ENCODE measurements around the gene RIPPLY3. TPM values are rescaled to one million over a fixed set of nuclear protein-coding genes. Genes with fewer than 3 reads are reported as not detected.
"Not testable (repeated sequence)": the region's sequence is repeated elsewhere in the genome, so short reads cannot be mapped to it uniquely, and the experiment has no call there.

RIPPLY3 gene
- total and polyA plus RNA-seq, 4 donors = 0.39 to 0.68 (median 0.44) TPM; not detected in 1

GRCh38 chr21:37034394-37034793, 27.9 kb downstream of the RIPPLY3 start:
- H3K27ac ChIP-seq (ENCODE audit: low read depth, low read length); H3K27me3 ChIP-seq (ENCODE audit: control insufficient read depth, insufficient read depth, low read length); H3K4me1 ChIP-seq (ENCODE audit: control insufficient read depth, insufficient read depth, low read length); DNase-seq (ENCODE audit: low read depth in 4 of 6, low spot score in 6 of 6); H3K9me3 ChIP-seq (ENCODE audit: control insufficient read depth, insufficient read depth, low read length); H3K4me3 ChIP-seq (ENCODE audit: low read depth, low read length); H3K36me3 ChIP-seq (ENCODE audit: control insufficient read depth, insufficient read depth, low read length): not testable (repeated sequence)
- WGBS (ENCODE audit: insufficient coverage) = no CpG with 5 or more reads among the region's 4 CpGs

GRCh38 chr21:37036177-37036576, 29.7 kb downstream of the RIPPLY3 start:
- Histone ChIP-seq H3K27ac (ENCODE audit: low read depth, low read length) (no peak overlapping the region), H3K36me3 (ENCODE audit: control insufficient read depth, insufficient read depth, low read length) (no peaks in the 10 kb centered on the region), H3K4me3 (ENCODE audit: low read depth, low read length) (no peak overlapping the region), H3K9me3 (ENCODE audit: control insufficient read depth, insufficient read depth, low read length) (no peaks in the 10 kb centered on the region), H3K27me3 (ENCODE audit: control insufficient read depth, insufficient read depth, low read length) (no peaks in the 10 kb centered on the region), H3K4me1 (ENCODE audit: control insufficient read depth, insufficient read depth, low read length) (no peaks in the 10 kb centered on the region)
- DNase-seq (ENCODE audit: low read depth in 4 of 6, low spot score in 6 of 6) = no peak
- WGBS (ENCODE audit: insufficient coverage) = no CpG with 5 or more reads among the region's 4 CpGs

- 35% methylated on average over 2 of the region's 9 CpGs for WGBS (ENCODE audit: insufficient coverage)
- no peaks in the 10 kb centered on the region for H3K27me3 ChIP-seq (ENCODE audit: control insufficient read depth, insufficient read depth, low read length)
- no peak overlapping the region for H3K27ac ChIP-seq (ENCODE audit: low read depth, low read length)
- H3K9me3 ChIP-seq (ENCODE audit: control insufficient read depth, insufficient read depth, low read length) = no peaks in the 10 kb centered on the region
- DNase-seq (ENCODE audit: low read depth in 4 of 6, low spot score in 6 of 6) = no peak
- H3K36me3 ChIP-seq (ENCODE audit: control insufficient read depth, insufficient read depth, low read length) = no peaks in the 10 kb centered on the region
- H3K4me3 ChIP-seq (ENCODE audit: low read depth, low read length) = no peak overlapping the region
- no peaks in the 10 kb centered on the region for H3K4me1 ChIP-seq (ENCODE audit: control insufficient read depth, insufficient read depth, low read length)
These were observed 33.0 kb downstream of the RIPPLY3 start for GRCh38 chr21:37039411-37040075.

- Histone ChIP-seq H3K4me3 (ENCODE audit: low read depth, low read length) (no peak overlapping the region), H3K4me1 (ENCODE audit: control insufficient read depth, insufficient read depth, low read length) (no peaks in the 10 kb centered on the region), H3K27me3 (ENCODE audit: control insufficient read depth, insufficient read depth, low read length) (no peaks in the 10 kb centered on the region), H3K36me3 (ENCODE audit: control insufficient read depth, insufficient read depth, low read length) (no peaks in the 10 kb centered on the region), H3K27ac (ENCODE audit: low read depth, low read length) (no peak overlapping the region), H3K9me3 (ENCODE audit: control insufficient read depth, insufficient read depth, low read length) (no peaks in the 10 kb centered on the region)
- WGBS (ENCODE audit: insufficient coverage) = no CpG with 5 or more reads among the region's 3 CpGs
- no peak for DNase-seq (ENCODE audit: low read depth in 4 of 6, low spot score in 6 of 6)
These were observed 33.7 kb downstream of the RIPPLY3 start for GRCh38 chr21:37040212-37040611.

GRCh38 chr21:37041706-37042271, 35.3 kb downstream of the RIPPLY3 start:
- Histone ChIP-seq H3K27me3 (ENCODE audit: control insufficient read depth, insufficient read depth, low read length) (no peaks in the 10 kb centered on the region), H3K36me3 (ENCODE audit: control insufficient read depth, insufficient read depth, low read length) (no peaks in the 10 kb centered on the region), H3K9me3 (ENCODE audit: control insufficient read depth, insufficient read depth, low read length) (no peaks in the 10 kb centered on the region), H3K27ac (ENCODE audit: low read depth, low read length) (no peak overlapping the region), H3K4me1 (ENCODE audit: control insufficient read depth, insufficient read depth, low read length) (no peaks in the 10 kb centered on the region), H3K4me3 (ENCODE audit: low read depth, low read length) (no peak overlapping the region)
- no peak for DNase-seq (ENCODE audit: low read depth in 4 of 6, low spot score in 6 of 6)
- WGBS (ENCODE audit: insufficient coverage) = 79% methylated on average over 3 of the region's 4 CpGs

- Histone ChIP-seq H3K4me1 (ENCODE audit: control insufficient read depth, insufficient read depth, low read length) (no peaks in the 10 kb centered on the region), H3K27me3 (ENCODE audit: control insufficient read depth, insufficient read depth, low read length) (no peaks in the 10 kb centered on the region), H3K27ac (ENCODE audit: low read depth, low read length) (no peak overlapping the region), H3K4me3 (ENCODE audit: low read depth, low read length) (no peak overlapping the region), H3K9me3 (ENCODE audit: control insufficient read depth, insufficient read depth, low read length) (no peaks in the 10 kb centered on the region), H3K36me3 (ENCODE audit: control insufficient read depth, insufficient read depth, low read length) (no peaks in the 10 kb centered on the region)
- WGBS (ENCODE audit: insufficient coverage) = 89% methylated on average over 6 of the region's 6 CpGs
- no peak for DNase-seq (ENCODE audit: low read depth in 4 of 6, low spot score in 6 of 6)
These were observed 37.3 kb downstream of the RIPPLY3 start for GRCh38 chr21:37043818-37044217.

GRCh38 chr21:37044643-37045042, 38.1 kb downstream of the RIPPLY3 start:
- Histone ChIP-seq H3K4me3 (ENCODE audit: low read depth, low read length) (no peak overlapping the region), H3K4me1 (ENCODE audit: control insufficient read depth, insufficient read depth, low read length) (no peaks in the 10 kb centered on the region), H3K27me3 (ENCODE audit: control insufficient read depth, insufficient read depth, low read length) (no peaks in the 10 kb centered on the region), H3K9me3 (ENCODE audit: control insufficient read depth, insufficient read depth, low read length) (no peaks in the 10 kb centered on the region), H3K36me3 (ENCODE audit: control insufficient read depth, insufficient read depth, low read length) (no peaks in the 10 kb centered on the region), H3K27ac (ENCODE audit: low read depth, low read length) (no peak overlapping the region)
- 89% methylated on average over 1 of the region's 3 CpGs for WGBS (ENCODE audit: insufficient coverage)
- no peak for DNase-seq (ENCODE audit: low read depth in 4 of 6, low spot score in 6 of 6)

- Histone ChIP-seq H3K27me3 (ENCODE audit: control insufficient read depth, insufficient read depth, low read length) (no peaks in the 10 kb centered on the region), H3K4me1 (ENCODE audit: control insufficient read depth, insufficient read depth, low read length) (no peaks in the 10 kb centered on the region), H3K36me3 (ENCODE audit: control insufficient read depth, insufficient read depth, low read length) (no peaks in the 10 kb centered on the region), H3K9me3 (ENCODE audit: control insufficient read depth, insufficient read depth, low read length) (no peaks in the 10 kb centered on the region), H3K4me3 (ENCODE audit: low read depth, low read length) (no peak overlapping the region), H3K27ac (ENCODE audit: low read depth, low read length) (no peak overlapping the region)
- 86% methylated on average over 6 of the region's 6 CpGs for WGBS (ENCODE audit: insufficient coverage)
- DNase-seq (ENCODE audit: low read depth in 4 of 6, low spot score in 6 of 6) = no peak
These were observed 38.6 kb downstream of the RIPPLY3 start for GRCh38 chr21:37045149-37045548.

- Histone ChIP-seq H3K9me3 (ENCODE audit: control insufficient read depth, insufficient read depth, low read length) (no peaks in the 10 kb centered on the region), H3K27me3 (ENCODE audit: control insufficient read depth, insufficient read depth, low read length) (no peaks in the 10 kb centered on the region), H3K4me3 (ENCODE audit: low read depth, low read length) (no peak overlapping the region), H3K36me3 (ENCODE audit: control insufficient read depth, insufficient read depth, low read length) (no peaks in the 10 kb centered on the region), H3K27ac (ENCODE audit: low read depth, low read length) (no peak overlapping the region), H3K4me1 (ENCODE audit: control insufficient read depth, insufficient read depth, low read length) (no peaks in the 10 kb centered on the region)
- 92% methylated on average over 4 of the region's 6 CpGs for WGBS (ENCODE audit: insufficient coverage)
- DNase-seq (ENCODE audit: low read depth in 4 of 6, low spot score in 6 of 6) = no peak
These were observed 39.1 kb downstream of the RIPPLY3 start for GRCh38 chr21:37045556-37045955.

GRCh38 chr21:37047079-37047478, 40.6 kb downstream of the RIPPLY3 start:
- Histone ChIP-seq H3K36me3 (ENCODE audit: control insufficient read depth, insufficient read depth, low read length) (no peaks in the 10 kb centered on the region), H3K4me1 (ENCODE audit: control insufficient read depth, insufficient read depth, low read length) (no peaks in the 10 kb centered on the region), H3K4me3 (ENCODE audit: low read depth, low read length) (no peak overlapping the region), H3K27me3 (ENCODE audit: control insufficient read depth, insufficient read depth, low read length) (no peaks in the 10 kb centered on the region), H3K27ac (ENCODE audit: low read depth, low read length) (no peak overlapping the region), H3K9me3 (ENCODE audit: control insufficient read depth, insufficient read depth, low read length) (no peaks in the 10 kb centered on the region)
- DNase-seq (ENCODE audit: low read depth in 4 of 6, low spot score in 6 of 6) = no peak
- 90% methylated on average over 3 of the region's 4 CpGs for WGBS (ENCODE audit: insufficient coverage)

Data from spinal cord (tissue), 10 donors.